Measurements from ENCODE around the gene MUC5B. TPM values are rescaled to one million over a fixed set of nuclear protein-coding genes. Genes with fewer than 3 reads are reported as not detected.

The MUC5B gene
- total and polyA plus RNA-seq, 11 donors, result 0.01 TPM; not detected in 10

- WGBS, 4 donors, result 81 to 91% (median 83%) methylated on average over 32 to 38 of the region's 38 CpGs
- H3K4me1 ChIP-seq, result peaks cover 0 to 8% (median 0%) of the 10 kb centered on the region in 12 donors
- peaks cover 0 to 16% (median 11%) of the 10 kb centered on the region in 12 donors for H3K9me3 ChIP-seq
- peaks cover 0 to 18% (median 3%) of the 10 kb centered on the region in 9 donors for H3K27me3 ChIP-seq
- DNase-seq (peak in 2 of 5 donors; percentile 4 to 8), ATAC-seq (no peak)
- H3K27ac ChIP-seq, result no peak overlapping the region
- intact Hi-C loops (cut with DNase I), result loop anchor here in 3 of 10 donors (10.0 kb wide), 2 partner anchors 248 to 368 kb away; partner anchors contain the start of gene DUSP8 (in 2 of the 3)
- no peak overlapping the region for H3K4me3 ChIP-seq
- no peak for TF ChIP-seq POLR2A (IDR thresholded peaks at IDR 0.05)
- TF ChIP-seq CTCF (IDR thresholded peaks at IDR 0.05), result no peak
- H3K36me3 ChIP-seq, result no peaks in the 10 kb centered on the region
Observed at GRCh38 chr11:1206391-1207271, 16.2 kb upstream of the MUC5B start.

- H3K4me3 ChIP-seq, result no peak overlapping the region
- ATAC-seq (no peak), DNase-seq (peak in 2 of 5 donors; percentile 6 to 12)
- peaks cover 0 to 16% (median 2%) of the 10 kb centered on the region in 9 donors for H3K27me3 ChIP-seq
- 80 to 87% (median 83%) methylated on average over 14 to 34 of the region's 34 CpGs for WGBS, 4 donors
- intact Hi-C loops (cut with DNase I), result loop anchor here in 3 of 10 donors (10.0 kb wide), 2 partner anchors 247 to 367 kb away; partner anchors contain the start of gene DUSP8 (in 2 of the 3)
- H3K27ac ChIP-seq, result no peak overlapping the region
- H3K9me3 ChIP-seq, result peaks cover 0 to 25% (median 18%) of the 10 kb centered on the region in 12 donors
- TF ChIP-seq POLR2A (IDR thresholded peaks at IDR 0.05) (no peak), CTCF (IDR thresholded peaks at IDR 0.05) (no peak)
- H3K4me1 ChIP-seq, result peaks cover 0 to 8% (median 0%) of the 10 kb centered on the region in 12 donors
- H3K36me3 ChIP-seq, result no peaks in the 10 kb centered on the region
Observed at GRCh38 chr11:1207401-1208143, 15.3 kb upstream of the MUC5B start.

GRCh38 chr11:1208144-1208393 is 14.8 kb upstream of the MUC5B start:
- Histone ChIP-seq H3K27ac (no peak overlapping the region), H3K27me3 (peaks cover 0 to 11% (median 0%) of the 10 kb centered on the region in 9 donors), H3K36me3 (no peaks in the 10 kb centered on the region), H3K9me3 (peaks cover 0 to 30% (median 22%) of the 10 kb centered on the region in 12 donors), H3K4me3 (no peak overlapping the region), H3K4me1 (peaks cover 0 to 3% (median 0%) of the 10 kb centered on the region in 12 donors)
- TF ChIP-seq CTCF (IDR thresholded peaks at IDR 0.05) (no peak), POLR2A (IDR thresholded peaks at IDR 0.05) (no peak)
- 72 to 88% (median 85%) methylated on average over 2 to 6 of the region's 6 CpGs for WGBS, 4 donors
- intact Hi-C loops (cut with DNase I), result loop anchor here in 3 of 10 donors (10.0 kb wide), 2 partner anchors 247 to 367 kb away; partner anchors contain the start of gene DUSP8 (in 2 of the 3)
- ATAC-seq (no peak), DNase-seq (peak in 1 of 5 donors; percentile 7)

Data from heart left ventricle (tissue), 16 donors.